ENCODE measurements around the gene ZEB1.
"Not testable (repeated sequence)": the region's sequence is repeated elsewhere in the genome, so short reads cannot be mapped to it uniquely, and the experiment has no call there.

Gene ZEB1

GRCh38 chr10:31508234-31508633, 189.2 kb downstream of the ZEB1 start:
- DNase-seq: no peak

- no peak for DNase-seq
Measured at GRCh38 chr10:31508882-31509281, 189.9 kb downstream of the ZEB1 start.

GRCh38 chr10:31509989-31510388, 191.0 kb downstream of the ZEB1 start:
- DNase-seq: no peak

GRCh38 chr10:31515116-31515515, 196.1 kb downstream of the ZEB1 start:
- no peak for DNase-seq

GRCh38 chr10:31515819-31516402, 196.9 kb downstream of the ZEB1 start:
- no peak for DNase-seq

GRCh38 chr10:31520986-31521831, 202.2 kb downstream of the ZEB1 start:
- DNase-seq: no peak

GRCh38 chr10:31522820-31523219, 203.8 kb downstream of the ZEB1 start:
- DNase-seq: no peak

- DNase-seq: no peak
Measured at GRCh38 chr10:31524460-31524859, 205.4 kb downstream of the ZEB1 start.

- no peak for DNase-seq
Measured at GRCh38 chr10:31526178-31526577, 207.2 kb downstream of the ZEB1 start.

- no peak for DNase-seq
Measured at GRCh38 chr10:31526681-31527080, 207.7 kb downstream of the ZEB1 start.

- DNase-seq: no peak
Measured at GRCh38 chr10:31528831-31529230, 209.8 kb downstream of the ZEB1 start.

- DNase-seq: no peak
Measured at GRCh38 chr10:31536302-31536701, 217.3 kb downstream of the ZEB1 start.

- DNase-seq: no peak
Measured at GRCh38 chr10:31549896-31550295, 230.9 kb downstream of the ZEB1 start.

- no peak for DNase-seq
Measured at GRCh38 chr10:31554556-31554955, 235.5 kb downstream of the ZEB1 start.

GRCh38 chr10:31557854-31558253, 238.8 kb downstream of the ZEB1 start:
- DNase-seq: no peak

GRCh38 chr10:31568252-31568861, 249.3 kb downstream of the ZEB1 start:
- not testable (repeated sequence) for DNase-seq

- DNase-seq: no peak
Measured at GRCh38 chr10:31574577-31574976, 255.6 kb downstream of the ZEB1 start.

GRCh38 chr10:31578181-31578852, 259.3 kb downstream of the ZEB1 start:
- no peak for DNase-seq

- DNase-seq: no peak
Measured at GRCh38 chr10:31578951-31579350, 259.9 kb downstream of the ZEB1 start.
